ENCODE results near the gene FUT1.
A peak's percentile ranks its signal among the peaks of the same experiment; 100 is the strongest.

FUT1 gene

DNA sequence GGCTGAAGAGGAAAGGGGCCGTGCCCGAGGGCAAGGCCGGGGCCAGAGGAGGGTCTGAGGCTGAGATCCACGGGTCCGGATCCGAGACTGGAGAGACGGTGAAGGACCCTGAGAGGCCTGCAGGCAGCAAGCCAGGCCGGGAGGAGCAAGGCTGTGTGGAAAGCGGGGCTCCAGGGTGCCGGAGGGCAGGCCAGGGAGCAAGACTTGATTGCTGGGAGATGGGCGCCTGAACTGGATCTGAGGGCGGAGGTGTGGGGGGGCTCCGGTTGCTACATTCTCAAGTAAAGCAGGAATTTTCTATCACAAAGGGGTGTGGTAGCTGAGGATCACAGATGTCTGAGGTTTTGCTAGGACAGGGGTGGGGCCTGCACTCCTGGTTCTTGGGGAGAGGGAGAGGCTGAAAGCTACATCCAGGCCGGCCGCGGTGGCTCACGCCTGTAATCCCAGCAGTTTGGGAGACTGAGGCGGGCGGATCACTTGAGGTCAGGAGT, 36.7 kb downstream of the FUT1 start:
- no peak for DNase-seq

DNA sequence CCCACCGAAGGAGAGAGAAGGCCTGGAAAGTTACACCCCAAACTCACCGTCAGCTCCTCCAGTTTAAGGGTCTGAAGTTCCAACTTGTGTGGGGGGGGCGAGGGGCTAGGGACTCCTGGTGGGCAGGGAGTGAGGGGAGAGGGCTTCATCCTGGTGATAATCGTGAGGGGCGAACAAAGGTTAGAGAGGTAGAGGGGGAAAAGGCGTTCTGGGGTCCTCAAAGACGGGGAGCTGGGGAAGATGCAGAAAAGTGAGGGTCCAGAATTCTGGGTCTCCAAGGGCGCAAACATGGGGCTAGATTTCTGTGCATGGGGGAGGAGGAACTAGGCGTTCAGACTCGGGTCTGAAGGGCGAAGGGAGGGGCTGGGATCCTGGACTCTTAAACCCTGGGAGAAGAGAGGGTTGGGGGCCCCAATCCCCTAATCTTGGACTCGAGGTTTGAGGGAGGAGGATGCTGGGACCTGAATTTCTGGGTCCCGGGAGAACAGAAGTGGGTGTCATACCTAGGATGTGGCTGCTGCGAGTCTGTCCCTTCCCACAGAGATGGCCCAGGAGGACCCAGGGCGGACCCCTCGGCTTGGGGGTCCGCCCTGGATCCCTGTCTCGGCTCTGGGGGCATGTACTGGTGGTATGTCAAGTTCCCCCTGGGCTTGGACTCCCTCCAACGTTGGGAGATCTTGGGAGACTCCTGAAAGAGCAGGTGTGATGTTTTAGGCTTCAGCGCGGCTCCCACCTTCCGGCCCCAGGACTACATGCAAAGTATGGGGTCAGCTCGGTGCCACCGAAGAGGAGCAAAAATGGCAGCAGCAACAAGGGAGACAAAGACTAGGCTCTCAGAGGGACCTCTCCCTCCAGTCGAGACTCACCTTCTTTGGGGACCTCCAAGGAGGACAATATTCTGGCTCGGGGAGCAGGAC, 37.4 kb downstream of the FUT1 start:
- no peak for DNase-seq

GRCh38 chr19:48713864-48714755, 38.3 kb downstream of the FUT1 start:
- peak; percentile 99 to 100 (median 100) for DNase-seq

DNA sequence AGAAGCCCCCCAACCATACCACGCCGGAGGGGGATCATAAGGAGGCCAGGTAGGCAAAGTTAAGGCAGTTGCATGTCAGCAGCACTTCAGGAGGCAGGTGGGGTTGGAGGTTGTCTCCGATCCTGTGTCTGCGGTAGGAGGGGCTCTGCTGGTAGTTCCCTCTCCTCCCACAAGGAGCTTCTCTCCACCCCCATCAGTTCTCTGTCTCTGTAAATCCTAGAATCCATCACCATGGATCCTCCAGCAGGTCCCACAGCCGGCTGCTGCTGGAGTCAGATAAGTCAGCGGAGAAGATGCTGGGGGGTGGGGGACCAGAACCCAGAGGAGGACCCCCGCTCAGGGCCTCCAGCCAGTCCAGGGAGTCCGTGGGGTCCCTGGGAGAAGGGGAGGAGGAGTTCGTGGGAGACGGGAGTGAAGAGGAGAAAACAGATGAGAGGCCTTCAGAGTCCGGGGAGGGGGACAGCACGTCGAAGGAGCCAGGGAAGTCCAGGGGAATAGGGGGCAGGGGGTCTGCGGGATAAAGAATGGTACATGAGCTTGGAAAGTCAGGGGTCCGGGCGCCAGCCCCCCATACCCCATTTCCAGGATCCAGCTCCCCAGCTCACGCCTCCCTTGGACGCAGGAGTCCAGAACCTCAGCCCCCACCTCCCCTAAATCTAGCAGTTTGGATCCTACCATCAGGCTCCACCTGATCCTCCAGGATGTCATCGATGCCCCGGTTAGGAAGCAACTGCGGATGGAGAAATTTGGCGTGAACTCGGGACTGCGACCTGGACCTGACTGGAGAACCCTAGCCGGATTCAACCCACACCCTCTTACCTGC, 39.2 kb downstream of the FUT1 start:
- DNase-seq, result peak in 1 of 3 donors; percentile 16

- DNase-seq, result no peak
Measured at GRCh38 chr19:48711106-48711662, 41.3 kb downstream of the FUT1 start.

DNA sequence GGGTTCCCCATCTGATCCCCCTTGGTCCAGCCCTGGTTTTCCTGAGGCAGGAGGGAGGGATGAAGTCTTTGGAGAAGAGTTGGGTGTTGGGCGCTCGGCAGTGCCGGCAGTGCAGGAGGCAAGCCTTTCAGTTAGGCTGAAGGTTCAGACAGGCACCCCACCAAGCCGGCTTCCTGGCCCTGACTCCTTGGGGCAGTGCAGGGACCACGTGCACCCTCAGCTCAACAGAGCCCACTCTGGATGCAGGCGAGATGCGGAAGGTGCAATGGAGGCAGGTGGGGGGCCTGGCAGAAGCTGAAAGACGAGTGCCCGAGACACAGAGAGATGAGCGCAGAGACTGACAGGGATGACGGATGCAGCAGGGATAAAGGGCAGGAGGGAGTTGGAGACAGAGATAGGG, 44.0 kb downstream of the FUT1 start:
- DNase-seq, result no peak

- no peak for DNase-seq
Measured at GRCh38 chr19:48705431-48705830, 47.0 kb downstream of the FUT1 start.

DNA sequence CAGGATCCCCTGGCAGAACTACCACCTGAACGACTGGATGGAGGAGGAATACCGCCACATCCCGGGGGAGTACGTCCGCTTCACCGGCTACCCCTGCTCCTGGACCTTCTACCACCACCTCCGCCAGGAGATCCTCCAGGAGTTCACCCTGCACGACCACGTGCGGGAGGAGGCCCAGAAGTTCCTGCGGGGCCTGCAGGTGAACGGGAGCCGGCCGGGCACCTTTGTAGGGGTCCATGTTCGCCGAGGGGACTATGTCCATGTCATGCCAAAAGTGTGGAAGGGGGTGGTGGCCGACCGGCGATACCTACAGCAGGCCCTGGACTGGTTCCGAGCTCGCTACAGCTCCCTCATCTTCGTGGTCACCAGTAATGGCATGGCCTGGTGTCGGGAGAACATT, 49.1 kb downstream of the FUT1 start:
- no peak for DNase-seq

GRCh38 chr19:48702701-48703100, 49.7 kb downstream of the FUT1 start:
- no peak for DNase-seq

- DNase-seq, result no peak
Measured at GRCh38 chr19:48698046-48698445, 54.4 kb downstream of the FUT1 start.

All from suppressor macrophage treated with lipopolysaccharide for 1 hour (primary cell).